AG10803 (cell line): ENCODE measurements around the gene ERMARD.

Experiments
- DNase-seq: peaks from one replicate; pipeline ENCODE4 v3.0.0; 2010; ENCODE audit warnings: low read depth
- H3K4me3 ChIP-seq: 2 replicates; pipeline ENCODE4 v1.5.1; 2011; ENCODE audit warnings: mild to moderate bottlenecking, low read length, control low read depth
- CTCF ChIP-seq: conservative IDR thresholded peaks from 2 replicates; pipeline ENCODE4 v1.5.1; 2011; ENCODE audit warnings: mild to moderate bottlenecking, low read length, control low read depth, inconsistent platforms

The ERMARD gene

GRCh38 chr6:169807699-169808607, 56.5 kb downstream of the ERMARD start:
- TF ChIP-seq CTCF = no peak
- DNase-seq = no peak
- H3K4me3 ChIP-seq = no peak overlapping the region

- H3K4me3 ChIP-seq = no peak overlapping the region
- no peak for DNase-seq
- no peak for TF ChIP-seq CTCF
Observed at GRCh38 chr6:169808608-169808967, 57.2 kb downstream of the ERMARD start.

GRCh38 chr6:169809386-169809785, 58.0 kb downstream of the ERMARD start:
- no peak overlapping the region for H3K4me3 ChIP-seq
- TF ChIP-seq CTCF = no peak
- no peak for DNase-seq

GRCh38 chr6:169810066-169810989, 58.9 kb downstream of the ERMARD start:
- TF ChIP-seq CTCF = no peak
- DNase-seq = no peak
- no peak overlapping the region for H3K4me3 ChIP-seq

GRCh38 chr6:169811072-169811471, 59.6 kb downstream of the ERMARD start:
- no peak overlapping the region for H3K4me3 ChIP-seq
- no peak for TF ChIP-seq CTCF
- no peak for DNase-seq

- H3K4me3 ChIP-seq = no peak overlapping the region
- no peak for TF ChIP-seq CTCF
- no peak for DNase-seq
Observed at GRCh38 chr6:169811521-169812256, 60.3 kb downstream of the ERMARD start.
